ENCODE results near the gene CLNK.

GRCh38 chr4:10728016-10728415 is 43.4 kb upstream of the CLNK start:
- TF ChIP-seq CTCF (IDR thresholded peaks at IDR 0.05): no peak
- no peak for TF ChIP-seq POLR2A (IDR thresholded peaks at IDR 0.05)
